ENCODE results near the gene CFTR. TPM values are rescaled to one million over a fixed set of nuclear protein-coding genes. Genes with fewer than 3 reads are reported as not detected.
"Not testable (repeated sequence)": the region's sequence is repeated elsewhere in the genome, so short reads cannot be mapped to it uniquely, and the experiment has no call there.

Gene CFTR
- total RNA-seq, 1 experiment from 2014 or later: 0.19 TPM

DNA sequence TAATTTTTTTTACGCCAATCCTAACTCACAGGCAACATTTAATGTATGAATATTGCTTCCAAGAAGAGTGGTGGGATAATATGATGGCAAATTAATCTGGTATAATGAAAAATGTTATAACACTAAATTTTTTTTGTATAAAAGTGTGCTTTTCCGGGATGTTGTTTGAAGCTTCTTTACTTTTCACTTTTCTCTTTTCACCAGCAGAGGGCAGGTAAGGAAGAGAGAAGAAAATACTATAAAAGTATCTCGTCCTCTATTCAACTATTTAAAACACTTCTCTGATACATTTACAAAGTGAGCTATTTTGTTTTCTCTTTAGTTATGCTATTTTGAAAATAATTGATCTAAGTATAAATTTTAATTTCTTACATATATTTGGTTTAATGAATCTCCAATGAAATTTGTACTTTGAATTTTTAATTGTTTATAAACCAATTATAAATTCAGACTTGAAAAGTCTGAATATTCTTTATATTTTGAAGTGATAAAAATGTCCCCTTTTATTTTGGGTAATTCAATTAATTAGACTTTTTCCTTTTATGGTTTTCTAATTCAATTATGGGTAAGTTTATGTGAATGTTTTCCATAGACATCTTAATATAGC, 20.7 kb upstream of the CFTR start:
- ChIA-PET POLR2A (ENCODE audit: low non-redundant PET) (no interaction called here), CTCF (interaction anchor here (1.1 kb wide), 1 partner anchor 257 kb away, joined by 6 read pairs; no protein-coding TSS in a partner anchor)
- intact Hi-C loops (cut with micrococcal nuclease; ENCODE audit: unreplicated experiment): loop anchor here (1.0 to 2.0 kb wide), 3 partner anchors 216 to 694 kb away; no protein-coding TSS in a partner anchor
- no TSS peak for BruUV-seq (replicated peaks)
- H3K27me3 ChIP-seq (replicated peaks; ENCODE audit: insufficient read depth, low read depth, low read length, poor library complexity): no peaks in the 10 kb centered on the region
- no peak overlapping the region for H3K4me3 ChIP-seq (ENCODE audit: low read depth, low read length, poor library complexity, severe bottlenecking)
- DNase-seq (ENCODE audit: low spot score): peak; percentile 56
- H3K36me3 ChIP-seq (ENCODE audit: insufficient read depth, low read length, poor library complexity, severe bottlenecking): no peaks in the 10 kb centered on the region
- TF ChIP-seq EZH2 (IDR thresholded peaks at IDR 0.05; ENCODE audit: borderline replicate concordance, low read depth, low read length, poor library complexity, severe bottlenecking): no peak
- peak; percentile 76 for TF ChIP-seq CTCF (conservative IDR thresholded peaks at IDR 0.05; ENCODE audit: low read depth, low read length)
- H3K9me3 ChIP-seq (ENCODE audit: low read depth, low read length, poor library complexity, severe bottlenecking): no peaks in the 10 kb centered on the region
- H3K4me1 ChIP-seq (ENCODE audit: insufficient read depth, low read length, poor library complexity, severe bottlenecking): no peaks in the 10 kb centered on the region
- H3K27ac ChIP-seq (ENCODE audit: low read depth, low read length, poor library complexity, severe bottlenecking): no peak overlapping the region

DNA sequence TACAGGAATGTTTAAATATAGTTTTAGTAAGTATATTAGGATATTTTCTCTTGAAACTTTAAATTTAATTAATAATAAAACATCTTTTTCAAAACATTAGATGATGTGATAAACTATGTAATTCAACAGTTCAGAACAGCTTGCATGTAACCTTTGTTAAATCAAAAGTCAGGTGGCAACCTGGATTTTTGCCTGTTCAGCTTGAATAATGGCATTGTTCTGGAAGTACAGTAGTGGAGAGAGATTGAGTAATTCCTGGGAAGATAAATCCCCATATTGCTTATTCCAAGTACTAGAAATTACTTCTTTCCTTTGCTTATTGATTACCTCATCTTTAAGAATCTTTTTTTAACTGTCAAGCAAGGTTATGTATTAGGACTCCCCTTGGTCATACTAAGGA, 20.1 kb upstream of the CFTR start:
- intact Hi-C loops (cut with micrococcal nuclease; ENCODE audit: unreplicated experiment): loop anchor here (1.0 to 2.0 kb wide), 3 partner anchors 215 to 694 kb away; no protein-coding TSS in a partner anchor
- H3K9me3 ChIP-seq (ENCODE audit: low read depth, low read length, poor library complexity, severe bottlenecking): no peaks in the 10 kb centered on the region

DNA sequence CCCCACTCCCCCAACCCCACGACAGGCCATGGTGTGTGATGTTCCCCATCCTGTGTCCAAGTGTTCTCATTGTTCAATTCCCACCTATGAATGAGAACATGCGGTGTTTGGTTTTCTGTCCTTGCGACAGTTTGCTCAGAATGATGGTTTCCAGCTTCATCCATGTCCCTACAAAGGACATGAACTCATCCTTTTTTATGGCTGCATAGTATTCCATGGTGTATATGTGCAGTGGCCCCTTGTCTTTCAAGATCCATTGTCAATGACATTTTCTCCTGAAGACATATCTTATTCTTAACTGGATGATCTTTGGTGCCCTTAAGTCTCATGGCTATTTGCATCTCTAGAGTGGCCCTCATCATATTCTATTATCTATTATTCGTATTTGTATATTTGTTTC, 19.0 kb upstream of the CFTR start:
- POLR2A ChIA-PET (ENCODE audit: low non-redundant PET): not testable (repeated sequence)

More for the DNA sequence above, 20.1 kb upstream of the CFTR start:
- ChIA-PET CTCF (interaction anchor here (1.1 kb wide), 1 partner anchor 256 kb away, joined by 6 read pairs; no protein-coding TSS in a partner anchor), POLR2A (ENCODE audit: low non-redundant PET) (no interaction called here)
- H3K4me1 ChIP-seq (ENCODE audit: insufficient read depth, low read length, poor library complexity, severe bottlenecking): no peaks in the 10 kb centered on the region
- H3K27ac ChIP-seq (ENCODE audit: low read depth, low read length, poor library complexity, severe bottlenecking): no peak overlapping the region
- H3K27me3 ChIP-seq (replicated peaks; ENCODE audit: insufficient read depth, low read depth, low read length, poor library complexity): no peaks in the 10 kb centered on the region
- no peak overlapping the region for H3K4me3 ChIP-seq (ENCODE audit: low read depth, low read length, poor library complexity, severe bottlenecking)
- DNase-seq (ENCODE audit: low spot score): no peak
- no peaks in the 10 kb centered on the region for H3K36me3 ChIP-seq (ENCODE audit: insufficient read depth, low read length, poor library complexity, severe bottlenecking)
- TF ChIP-seq CTCF (conservative IDR thresholded peaks at IDR 0.05; ENCODE audit: low read depth, low read length) (no peak), EZH2 (IDR thresholded peaks at IDR 0.05; ENCODE audit: borderline replicate concordance, low read depth, low read length, poor library complexity, severe bottlenecking) (no peak)
- no TSS peak for BruUV-seq (replicated peaks)

GRCh38 chr7:117468174-117468573, 11.7 kb upstream of the CFTR start:
- Histone ChIP-seq H3K36me3 (ENCODE audit: insufficient read depth, low read length, poor library complexity, severe bottlenecking) (no peaks in the 10 kb centered on the region), H3K4me3 (ENCODE audit: low read depth, low read length, poor library complexity, severe bottlenecking) (no peak overlapping the region), H3K27me3 (replicated peaks; ENCODE audit: insufficient read depth, low read depth, low read length, poor library complexity) (no peaks in the 10 kb centered on the region), H3K27ac (ENCODE audit: low read depth, low read length, poor library complexity, severe bottlenecking) (no peak overlapping the region), H3K4me1 (ENCODE audit: insufficient read depth, low read length, poor library complexity, severe bottlenecking) (no peaks in the 10 kb centered on the region), H3K9me3 (ENCODE audit: low read depth, low read length, poor library complexity, severe bottlenecking) (no peaks in the 10 kb centered on the region)
- intact Hi-C loops (cut with micrococcal nuclease; ENCODE audit: unreplicated experiment): no loop called here
- DNase-seq (ENCODE audit: low spot score): no peak
- POLR2A ChIA-PET (ENCODE audit: low non-redundant PET): no interaction called here
- TF ChIP-seq CTCF (conservative IDR thresholded peaks at IDR 0.05; ENCODE audit: low read depth, low read length): no peak
- no peak for TF ChIP-seq EZH2 (IDR thresholded peaks at IDR 0.05; ENCODE audit: borderline replicate concordance, low read depth, low read length, poor library complexity, severe bottlenecking)
- CTCF ChIA-PET: no interaction called here
- no TSS peak for BruUV-seq (replicated peaks)

More for the DNA sequence above, 19.0 kb upstream of the CFTR start:
- H3K27ac ChIP-seq (ENCODE audit: low read depth, low read length, poor library complexity, severe bottlenecking); H3K27me3 ChIP-seq (replicated peaks; ENCODE audit: insufficient read depth, low read depth, low read length, poor library complexity); H3K4me3 ChIP-seq (ENCODE audit: low read depth, low read length, poor library complexity, severe bottlenecking); CTCF ChIA-PET; H3K9me3 ChIP-seq (ENCODE audit: low read depth, low read length, poor library complexity, severe bottlenecking); H3K4me1 ChIP-seq (ENCODE audit: insufficient read depth, low read length, poor library complexity, severe bottlenecking); BruUV-seq (replicated peaks); H3K36me3 ChIP-seq (ENCODE audit: insufficient read depth, low read length, poor library complexity, severe bottlenecking); intact Hi-C loops (cut with micrococcal nuclease; ENCODE audit: unreplicated experiment); DNase-seq (ENCODE audit: low spot score): not testable (repeated sequence)

All from A673 (cell line).